ENCODE results near the gene ZFPM1.

DNA sequence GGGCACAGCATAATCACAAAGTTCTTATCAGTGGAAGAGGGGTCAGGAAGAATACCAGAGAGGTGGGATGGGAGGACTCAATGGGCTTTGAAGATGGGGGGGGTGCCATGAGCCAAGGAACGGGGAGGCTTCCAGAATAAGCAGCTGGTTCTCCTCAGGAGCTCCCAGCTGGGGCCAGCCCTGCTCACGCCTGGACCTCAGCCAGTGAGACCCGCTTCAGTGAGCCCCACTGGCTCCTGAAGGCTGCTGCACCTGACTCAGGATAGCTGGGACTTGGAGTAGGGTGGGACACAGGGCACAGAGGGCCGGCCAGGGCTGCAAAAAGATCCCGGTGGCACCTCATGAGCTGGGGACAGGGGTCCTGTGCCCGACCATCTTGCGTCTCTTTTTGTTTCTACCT lies 92.7 kb downstream of the ZFPM1 start:
- TF ChIP-seq, protein P1, sequence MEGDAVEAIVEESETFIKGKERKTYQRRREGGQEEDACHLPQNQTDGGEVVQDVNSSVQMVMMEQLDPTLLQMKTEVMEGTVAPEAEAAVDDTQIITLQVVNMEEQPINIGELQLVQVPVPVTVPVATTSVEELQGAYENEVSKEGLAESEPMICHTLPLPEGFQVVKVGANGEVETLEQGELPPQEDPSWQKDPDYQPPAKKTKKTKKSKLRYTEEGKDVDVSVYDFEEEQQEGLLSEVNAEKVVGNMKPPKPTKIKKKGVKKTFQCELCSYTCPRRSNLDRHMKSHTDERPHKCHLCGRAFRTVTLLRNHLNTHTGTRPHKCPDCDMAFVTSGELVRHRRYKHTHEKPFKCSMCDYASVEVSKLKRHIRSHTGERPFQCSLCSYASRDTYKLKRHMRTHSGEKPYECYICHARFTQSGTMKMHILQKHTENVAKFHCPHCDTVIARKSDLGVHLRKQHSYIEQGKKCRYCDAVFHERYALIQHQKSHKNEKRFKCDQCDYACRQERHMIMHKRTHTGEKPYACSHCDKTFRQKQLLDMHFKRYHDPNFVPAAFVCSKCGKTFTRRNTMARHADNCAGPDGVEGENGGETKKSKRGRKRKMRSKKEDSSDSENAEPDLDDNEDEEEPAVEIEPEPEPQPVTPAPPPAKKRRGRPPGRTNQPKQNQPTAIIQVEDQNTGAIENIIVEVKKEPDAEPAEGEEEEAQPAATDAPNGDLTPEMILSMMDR (IDR thresholded peaks at IDR 0.05), result no peak
- TF ChIP-seq POLR2A (IDR thresholded peaks at IDR 0.05) (no peak), POLR2AphosphoS5 (IDR thresholded peaks at IDR 0.05) (no peak)

Data from prostate gland (tissue), 2 donors.